ENCODE measurements around the gene HADHB.

DNA sequence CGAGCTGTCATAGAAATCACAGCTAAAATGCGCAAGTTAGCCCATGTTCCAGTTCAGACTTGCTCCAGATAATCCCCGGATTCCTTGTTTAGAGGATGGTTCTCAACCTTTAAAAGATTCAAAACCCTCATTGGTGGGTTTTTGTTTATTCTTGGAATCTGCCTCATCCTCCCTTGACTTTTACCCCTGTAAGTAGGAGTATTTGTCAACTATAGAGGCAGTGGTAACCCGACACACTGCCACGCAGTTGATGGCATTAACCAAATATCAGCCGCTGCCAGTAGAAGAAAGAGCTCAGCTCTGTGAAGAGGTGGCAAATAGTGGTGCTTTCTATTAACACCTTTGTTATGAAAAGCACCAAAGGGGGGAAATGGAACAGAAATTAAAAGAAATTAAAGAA, 60.8 kb downstream of the HADHB start:
- TF ChIP-seq ZNF431 (CRISPR knock-in tag; IDR thresholded peaks at IDR 0.05; ENCODE audit: borderline replicate concordance, low read depth) (no peak), GLI4 (CRISPR knock-in tag; IDR thresholded peaks at IDR 0.05; ENCODE audit: borderline replicate concordance) (no peak), STAT5B (CRISPR knock-in tag; IDR thresholded peaks at IDR 0.05) (no peak), SUZ12 (IDR thresholded peaks at IDR 0.05; ENCODE audit: low read depth, low read length) (no peak), ELF4 (CRISPR knock-in tag; IDR thresholded peaks at IDR 0.05; ENCODE audit: borderline replicate concordance) (no peak), NFIC (IDR thresholded peaks at IDR 0.05; ENCODE audit: low read length) (no peak), TRIM24 (CRISPR knock-in tag; IDR thresholded peaks at IDR 0.05) (no peak), NR2C2 (CRISPR knock-in tag; IDR thresholded peaks at IDR 0.05; ENCODE audit: borderline replicate concordance) (no peak), TAF1 (CRISPR knock-in tag; IDR thresholded peaks at IDR 0.05) (no peak), CREB1 (IDR thresholded peaks at IDR 0.05) (no peak), CREB1 (CRISPR knock-in tag; IDR thresholded peaks at IDR 0.05) (no peak), POLR2A (IDR thresholded peaks at IDR 0.05; ENCODE audit: insufficient read depth in 1 of 2, low read depth in 2 of 2, low read length in 2 of 2) (no peak), SIN3A (IDR thresholded peaks at IDR 0.05; ENCODE audit: borderline replicate concordance, low read depth, low read length) (no peak)
- TF ChIP-seq, protein P1, sequence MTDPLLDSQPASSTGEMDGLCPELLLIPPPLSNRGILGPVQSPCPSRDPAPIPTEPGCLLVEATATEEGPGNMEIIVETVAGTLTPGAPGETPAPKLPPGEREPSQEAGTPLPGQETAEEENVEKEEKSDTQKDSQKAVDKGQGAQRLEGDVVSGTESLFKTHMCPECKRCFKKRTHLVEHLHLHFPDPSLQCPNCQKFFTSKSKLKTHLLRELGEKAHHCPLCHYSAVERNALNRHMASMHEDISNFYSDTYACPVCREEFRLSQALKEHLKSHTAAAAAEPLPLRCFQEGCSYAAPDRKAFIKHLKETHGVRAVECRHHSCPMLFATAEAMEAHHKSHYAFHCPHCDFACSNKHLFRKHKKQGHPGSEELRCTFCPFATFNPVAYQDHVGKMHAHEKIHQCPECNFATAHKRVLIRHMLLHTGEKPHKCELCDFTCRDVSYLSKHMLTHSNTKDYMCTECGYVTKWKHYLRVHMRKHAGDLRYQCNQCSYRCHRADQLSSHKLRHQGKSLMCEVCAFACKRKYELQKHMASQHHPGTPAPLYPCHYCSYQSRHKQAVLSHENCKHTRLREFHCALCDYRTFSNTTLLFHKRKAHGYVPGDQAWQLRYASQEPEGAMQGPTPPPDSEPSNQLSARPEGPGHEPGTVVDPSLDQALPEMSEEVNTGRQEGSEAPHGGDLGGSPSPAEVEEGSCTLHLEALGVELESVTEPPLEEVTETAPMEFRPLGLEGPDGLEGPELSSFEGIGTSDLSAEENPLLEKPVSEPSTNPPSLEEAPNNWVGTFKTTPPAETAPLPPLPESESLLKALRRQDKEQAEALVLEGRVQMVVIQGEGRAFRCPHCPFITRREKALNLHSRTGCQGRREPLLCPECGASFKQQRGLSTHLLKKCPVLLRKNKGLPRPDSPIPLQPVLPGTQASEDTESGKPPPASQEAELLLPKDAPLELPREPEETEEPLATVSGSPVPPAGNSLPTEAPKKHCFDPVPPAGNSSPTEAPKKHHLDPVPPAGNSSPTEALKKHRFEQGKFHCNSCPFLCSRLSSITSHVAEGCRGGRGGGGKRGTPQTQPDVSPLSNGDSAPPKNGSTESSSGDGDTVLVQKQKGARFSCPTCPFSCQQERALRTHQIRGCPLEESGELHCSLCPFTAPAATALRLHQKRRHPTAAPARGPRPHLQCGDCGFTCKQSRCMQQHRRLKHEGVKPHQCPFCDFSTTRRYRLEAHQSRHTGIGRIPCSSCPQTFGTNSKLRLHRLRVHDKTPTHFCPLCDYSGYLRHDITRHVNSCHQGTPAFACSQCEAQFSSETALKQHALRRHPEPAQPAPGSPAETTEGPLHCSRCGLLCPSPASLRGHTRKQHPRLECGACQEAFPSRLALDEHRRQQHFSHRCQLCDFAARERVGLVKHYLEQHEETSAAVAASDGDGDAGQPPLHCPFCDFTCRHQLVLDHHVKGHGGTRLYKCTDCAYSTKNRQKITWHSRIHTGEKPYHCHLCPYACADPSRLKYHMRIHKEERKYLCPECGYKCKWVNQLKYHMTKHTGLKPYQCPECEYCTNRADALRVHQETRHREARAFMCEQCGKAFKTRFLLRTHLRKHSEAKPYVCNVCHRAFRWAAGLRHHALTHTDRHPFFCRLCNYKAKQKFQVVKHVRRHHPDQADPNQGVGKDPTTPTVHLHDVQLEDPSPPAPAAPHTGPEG (CRISPR knock-in tag; IDR thresholded peaks at IDR 0.05), result no peak
